ENCODE results near the gene SHC4. TPM values are rescaled to one million over a fixed set of nuclear protein-coding genes. Genes with fewer than 3 reads are reported as not detected.
"Not testable (repeated sequence)": the region's sequence is repeated elsewhere in the genome, so short reads cannot be mapped to it uniquely, and the experiment has no call there.

The SHC4 gene, protein sequence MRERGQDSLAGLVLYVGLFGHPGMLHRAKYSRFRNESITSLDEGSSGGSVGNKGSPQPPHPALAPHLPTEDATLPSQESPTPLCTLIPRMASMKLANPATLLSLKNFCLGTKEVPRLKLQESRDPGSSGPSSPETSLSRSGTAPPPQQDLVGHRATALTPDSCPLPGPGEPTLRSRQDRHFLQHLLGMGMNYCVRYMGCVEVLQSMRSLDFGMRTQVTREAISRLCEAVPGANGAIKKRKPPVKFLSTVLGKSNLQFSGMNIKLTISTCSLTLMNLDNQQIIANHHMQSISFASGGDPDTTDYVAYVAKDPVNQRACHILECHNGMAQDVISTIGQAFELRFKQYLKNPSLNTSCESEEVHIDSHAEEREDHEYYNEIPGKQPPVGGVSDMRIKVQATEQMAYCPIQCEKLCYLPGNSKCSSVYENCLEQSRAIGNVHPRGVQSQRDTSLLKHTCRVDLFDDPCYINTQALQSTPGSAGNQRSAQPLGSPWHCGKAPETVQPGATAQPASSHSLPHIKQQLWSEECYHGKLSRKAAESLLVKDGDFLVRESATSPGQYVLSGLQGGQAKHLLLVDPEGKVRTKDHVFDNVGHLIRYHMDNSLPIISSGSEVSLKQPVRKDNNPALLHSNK
- total RNA-seq: 0.89 and 7.3 TPM in 2 replicates

DNA sequence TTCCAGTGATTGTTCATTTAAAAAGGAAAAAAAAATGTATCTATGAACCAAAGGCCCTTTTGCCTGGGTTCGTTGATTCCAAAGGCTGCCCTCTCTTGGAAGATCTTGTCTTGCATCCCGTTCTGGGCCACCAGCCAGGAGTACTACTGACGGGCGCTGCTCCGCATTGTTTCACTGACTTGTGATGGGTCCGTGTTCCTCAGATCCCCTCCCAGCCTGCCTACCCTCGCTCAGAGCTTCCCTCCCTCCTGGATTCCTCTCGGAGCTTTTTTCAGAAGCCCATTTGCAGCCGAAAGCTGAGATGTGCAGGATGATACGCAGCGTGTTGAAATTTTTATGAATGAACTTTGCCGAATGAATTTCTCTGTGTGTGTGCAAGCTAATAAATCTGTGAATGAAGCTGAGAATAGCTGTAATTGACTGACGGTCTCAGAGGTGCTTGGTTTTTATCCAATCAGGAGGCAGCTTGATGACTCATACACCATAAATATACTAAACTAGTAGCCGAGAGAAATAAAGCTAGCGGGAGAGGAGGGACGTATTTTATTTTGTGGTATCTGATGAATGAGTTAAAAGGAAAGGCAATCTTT, at the start of gene SHC4:
Gene SHC4 (minus strand): TSS at position 396 of the 590 bp plus-strand sequence. CDS start 904 bp downstream, outside the sequence.
- peak; percentile 85 for DNase-seq (ENCODE audit: low read depth)

DNA sequence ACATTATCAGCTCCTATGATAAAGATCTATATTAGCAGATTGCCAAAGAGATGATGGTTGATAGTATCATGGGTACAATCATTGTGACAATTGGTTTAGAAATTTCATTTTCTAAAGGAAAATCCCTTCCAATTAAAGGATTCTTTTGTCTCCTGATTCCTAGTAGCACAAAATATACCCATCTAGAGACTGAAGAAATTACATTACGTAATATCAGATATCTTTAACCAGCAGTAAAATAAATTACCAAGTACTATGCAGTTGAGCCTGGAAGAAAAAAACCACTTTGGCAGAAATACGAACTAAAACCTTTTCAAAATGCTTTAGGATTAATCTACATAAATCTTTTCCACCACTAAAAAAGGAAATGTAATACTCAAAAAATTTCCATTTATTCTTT, 35.6 kb upstream of the SHC4 start:
- no peak for DNase-seq (ENCODE audit: low read depth)

DNA sequence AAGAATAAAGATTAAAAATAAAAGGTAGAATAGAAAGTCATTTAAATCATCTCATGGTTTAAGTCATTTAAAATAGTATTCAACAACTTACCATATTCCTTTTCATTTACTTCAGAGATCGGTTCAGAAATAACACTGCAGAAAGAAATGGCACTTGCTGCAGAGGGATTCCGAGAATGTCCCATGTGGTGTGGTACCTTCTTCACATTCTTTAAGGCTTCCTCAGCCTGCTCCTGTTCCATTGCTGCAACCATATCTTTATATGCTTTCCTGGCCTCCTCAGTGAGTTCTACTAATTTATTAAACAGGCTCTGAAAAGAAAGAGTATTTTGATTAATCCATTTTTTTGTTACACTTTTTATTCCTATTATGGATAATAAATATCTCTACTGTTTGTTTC, 32.6 kb upstream of the SHC4 start:
- no peak for DNase-seq (ENCODE audit: low read depth)

DNA sequence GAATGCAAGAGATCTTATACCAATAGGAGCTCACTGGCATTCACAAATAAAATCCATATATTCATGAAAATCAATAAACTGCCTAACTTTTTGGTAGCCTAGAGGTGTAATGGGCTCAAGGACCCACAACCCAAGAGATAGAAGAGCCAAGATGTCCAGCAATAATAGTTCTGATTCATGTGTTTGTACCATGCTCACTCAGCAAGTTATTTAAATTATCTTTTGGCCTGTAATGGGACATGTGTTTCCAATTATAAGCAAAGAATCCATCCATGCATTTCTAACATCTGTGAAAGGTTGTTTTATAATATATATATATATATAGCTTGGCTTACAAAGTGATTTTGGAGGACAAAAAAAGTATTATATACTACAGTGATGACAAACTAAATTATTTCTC, 29.7 kb upstream of the SHC4 start:
- no peak for DNase-seq (ENCODE audit: low read depth)

DNA sequence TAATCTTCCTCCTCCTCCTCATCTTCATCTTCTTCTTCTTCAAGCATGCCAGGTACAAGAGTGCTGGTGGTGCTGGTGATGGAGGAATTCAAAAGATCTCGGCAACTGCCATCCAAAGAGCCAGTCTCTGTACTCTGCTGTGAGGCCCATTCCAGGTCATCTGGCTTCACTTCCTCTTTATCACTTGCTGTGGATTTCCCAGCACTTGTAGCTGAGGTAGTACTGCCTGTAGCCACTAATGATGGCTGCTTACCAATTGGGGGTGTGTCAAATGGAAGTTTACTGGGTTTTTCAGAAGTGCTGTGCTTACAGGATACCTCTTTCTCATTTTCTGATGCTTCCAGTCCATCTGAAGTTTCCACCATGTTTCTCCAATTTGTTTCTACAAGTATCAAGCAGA, 28.8 kb upstream of the SHC4 start:
- DNase-seq (ENCODE audit: low read depth): no peak

DNA sequence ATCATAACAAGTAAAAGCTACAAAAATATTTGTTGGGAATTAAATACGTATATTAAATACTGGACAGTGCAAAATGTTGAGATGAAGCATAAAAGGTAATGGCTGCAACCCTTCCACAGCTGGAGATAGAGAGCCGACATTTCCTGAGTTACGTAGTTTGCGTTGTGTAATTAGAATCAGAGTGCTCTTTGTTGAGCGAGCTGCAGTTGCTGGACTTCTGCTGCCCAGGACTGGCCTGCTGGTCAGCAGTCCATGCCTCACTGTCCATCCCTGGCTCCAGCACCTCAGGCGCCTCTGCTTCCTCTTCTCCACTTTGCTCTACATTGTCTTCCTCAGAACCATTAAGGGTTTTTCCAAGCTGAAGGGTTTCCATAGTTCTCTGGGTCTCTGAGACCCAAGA, 28.4 kb upstream of the SHC4 start:
- DNase-seq (ENCODE audit: low read depth): no peak

DNA sequence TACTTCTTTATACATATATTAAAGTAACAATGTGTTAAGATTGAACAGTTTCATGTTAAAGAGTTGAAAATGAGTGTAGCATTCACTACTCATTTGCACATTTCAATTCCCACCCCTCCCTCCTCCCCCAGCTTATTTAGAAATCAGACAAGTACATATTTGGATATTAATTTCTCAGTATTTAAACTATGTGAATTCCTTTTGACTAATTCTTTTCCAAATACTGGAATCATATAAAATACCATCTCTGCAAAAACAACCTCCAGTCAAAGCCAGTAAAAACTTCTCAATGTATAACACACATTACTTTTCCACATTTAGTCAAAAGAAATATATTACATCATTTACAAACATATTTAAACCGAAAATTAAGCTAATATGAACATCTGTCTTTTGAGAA, 25.5 kb upstream of the SHC4 start:
- no peak for DNase-seq (ENCODE audit: low read depth)

DNA sequence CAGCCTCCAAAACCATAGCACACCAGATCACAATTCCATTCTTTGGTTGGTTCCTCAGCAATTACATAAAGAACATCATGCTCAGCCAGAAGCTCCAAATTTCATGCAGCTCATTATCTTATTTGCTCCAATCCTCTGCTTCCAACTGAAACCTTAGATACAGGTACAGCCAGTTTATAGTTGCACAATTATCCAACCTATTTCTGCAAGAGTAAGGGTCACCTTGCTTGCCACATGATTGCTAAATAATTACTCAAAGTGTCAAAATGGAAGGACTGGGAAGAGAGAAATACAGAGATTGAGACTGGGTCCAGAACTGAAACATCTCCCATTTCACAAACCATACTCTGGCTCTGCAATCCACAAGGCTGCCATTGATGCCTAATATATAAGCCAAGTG, 23.4 kb upstream of the SHC4 start:
- no peak for DNase-seq (ENCODE audit: low read depth)

DNA sequence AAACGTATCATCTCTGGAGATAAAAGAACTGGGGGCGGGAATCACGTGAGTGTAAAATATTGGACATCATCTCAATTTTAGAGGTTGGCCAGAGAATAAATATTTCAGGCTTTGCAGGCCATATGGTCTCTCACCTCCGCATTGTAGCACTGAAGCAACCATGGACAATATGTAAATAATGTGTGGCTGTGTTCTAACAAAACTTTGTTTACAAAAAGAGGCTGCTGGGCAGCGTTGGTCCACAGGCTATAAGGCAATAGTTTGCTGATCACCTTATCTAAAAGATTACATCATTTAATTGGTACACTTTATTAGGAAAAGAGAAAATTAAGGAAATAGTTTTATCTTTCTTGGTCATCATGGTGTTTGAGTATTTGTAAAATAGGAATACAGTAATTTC, 22.5 kb upstream of the SHC4 start:
- no peak for DNase-seq (ENCODE audit: low read depth)

DNA sequence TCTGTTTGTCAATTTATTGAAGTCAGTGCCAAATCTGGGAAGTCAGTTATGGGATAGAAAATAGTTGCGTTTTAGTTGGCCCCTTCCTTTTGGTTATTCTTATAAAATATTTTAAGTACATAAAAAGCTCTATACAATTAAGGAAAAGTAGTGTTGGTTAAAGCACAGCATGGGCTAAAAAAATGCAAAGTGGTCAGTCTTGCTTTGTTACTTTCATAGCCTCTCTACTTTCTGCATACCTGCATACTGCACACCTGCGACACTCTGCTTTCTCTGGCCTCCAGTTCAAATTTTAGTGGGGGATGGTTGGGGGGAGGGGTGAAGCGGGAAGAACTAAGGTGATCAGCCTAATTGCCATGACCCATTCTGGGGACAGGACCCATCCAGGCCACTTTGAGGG, 21.8 kb upstream of the SHC4 start:
- DNase-seq (ENCODE audit: low read depth): no peak

DNA sequence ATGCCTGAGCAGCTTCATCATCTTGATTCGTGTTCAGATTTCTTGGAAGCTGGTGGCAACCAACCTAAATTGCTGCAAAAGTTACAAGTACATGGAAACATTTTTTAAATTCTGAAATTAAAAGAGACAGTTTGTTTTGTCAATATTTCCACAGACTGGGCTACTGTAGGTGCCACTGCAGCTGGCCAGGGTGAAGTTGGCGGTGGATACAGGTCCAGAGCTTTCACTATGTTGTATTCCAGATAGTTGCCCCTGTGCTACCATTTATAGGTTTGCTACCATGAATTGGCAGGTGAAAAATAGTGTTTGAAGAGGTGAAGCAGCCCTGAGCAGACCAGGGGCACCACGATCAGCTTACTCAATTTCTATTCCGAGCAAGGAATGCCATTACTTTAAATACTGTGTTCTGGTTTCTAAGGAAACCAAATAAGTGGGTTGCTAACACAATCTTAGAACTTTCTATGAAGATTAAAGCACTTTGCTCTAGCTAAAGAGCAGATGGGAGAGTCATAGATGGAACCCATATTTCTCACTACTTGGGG, 21.2 kb upstream of the SHC4 start:
- DNase-seq (ENCODE audit: low read depth): peak; percentile 28

DNA sequence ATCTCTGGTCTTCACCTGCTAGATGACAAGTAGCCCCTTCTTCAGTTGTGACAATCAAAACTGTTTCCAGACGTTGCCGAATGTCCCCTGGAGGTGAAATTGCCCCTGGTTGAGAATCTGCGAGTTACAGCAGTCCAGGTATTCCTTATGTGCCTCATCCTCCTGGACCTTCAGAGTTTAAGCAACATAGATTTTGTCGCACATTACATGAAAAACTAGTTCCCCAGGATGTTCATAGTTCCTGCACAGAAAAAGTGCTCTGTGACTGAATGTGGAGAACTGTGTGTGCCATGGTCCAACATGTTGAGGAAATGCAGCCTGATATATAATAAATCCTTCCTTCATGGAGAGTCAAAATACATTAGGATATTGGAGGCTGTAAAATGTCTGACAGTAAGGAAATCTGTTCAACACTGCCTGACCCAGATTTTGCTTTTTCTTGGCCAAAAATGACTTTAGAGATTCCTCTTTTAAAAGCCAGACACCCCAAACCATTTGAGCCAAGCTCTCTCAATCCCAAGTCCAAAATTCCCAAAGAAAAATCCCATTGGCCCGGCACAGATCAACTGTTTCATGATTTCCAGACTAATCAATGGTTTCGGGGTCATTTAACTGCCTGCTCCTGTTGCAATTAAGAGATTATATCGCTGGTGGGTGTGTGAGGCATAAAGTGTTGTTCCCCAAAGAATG, 20.4 kb upstream of the SHC4 start:
- no peak for DNase-seq (ENCODE audit: low read depth)

DNA sequence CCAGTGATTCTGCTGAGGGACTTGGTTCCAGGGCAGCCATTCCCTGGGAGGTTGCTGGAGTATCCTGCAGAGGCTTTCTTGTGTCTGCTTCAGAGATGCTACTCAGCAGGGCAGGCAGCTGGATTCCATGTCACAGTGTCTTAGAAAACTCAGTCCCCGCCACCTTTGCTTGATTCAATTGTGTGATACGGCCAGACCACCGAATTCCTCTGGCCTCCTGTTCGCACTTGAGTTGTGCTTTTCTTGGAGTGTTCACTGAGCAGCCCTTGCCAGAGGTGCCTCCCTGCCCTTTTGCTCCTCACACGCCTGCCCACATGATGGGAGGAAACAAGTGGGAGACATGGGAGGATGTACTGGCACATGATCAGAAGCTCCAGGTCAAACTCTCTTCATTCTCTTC, 19.6 kb upstream of the SHC4 start:
- DNase-seq (ENCODE audit: low read depth): no peak

DNA sequence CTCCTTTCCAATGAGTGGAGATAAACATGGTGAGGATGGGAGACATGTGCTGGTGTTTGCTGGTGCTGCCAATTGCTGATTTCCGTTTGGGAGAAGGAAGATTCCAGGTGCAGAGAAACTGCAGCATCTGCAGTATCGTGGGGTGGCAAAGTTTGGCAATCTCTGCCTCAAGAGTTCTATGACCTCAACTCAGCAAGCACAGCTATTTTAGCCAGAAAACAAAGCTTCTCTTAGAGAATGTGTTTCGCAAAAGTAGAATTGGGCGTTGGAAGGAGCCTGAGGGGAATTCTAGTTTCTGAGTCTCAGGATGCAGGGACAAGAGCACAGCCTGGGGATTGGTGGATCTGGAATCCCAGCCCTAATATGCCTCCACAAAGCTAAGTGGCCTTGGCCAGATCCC, 18.2 kb upstream of the SHC4 start:
- no peak for DNase-seq (ENCODE audit: low read depth)

DNA sequence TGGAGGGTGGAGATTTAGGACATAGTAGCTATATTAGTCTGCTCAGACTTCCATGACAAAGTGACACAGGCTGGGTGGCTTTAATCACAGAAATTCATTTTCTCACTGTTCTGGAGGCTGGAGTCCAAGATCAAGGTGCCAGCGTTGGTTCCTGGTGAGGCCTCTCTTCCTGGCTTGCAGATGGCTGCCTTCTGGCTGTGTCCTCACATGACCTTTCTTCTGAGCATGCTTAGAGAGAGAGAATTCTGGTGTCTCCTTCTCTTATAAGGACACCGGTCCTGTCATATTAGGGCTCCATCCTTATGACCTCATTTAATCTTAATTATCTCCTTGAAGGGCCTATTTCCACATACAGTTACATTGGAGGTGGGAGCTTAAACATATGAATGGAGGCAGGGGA, 14.9 kb upstream of the SHC4 start:
- DNase-seq (ENCODE audit: low read depth): no peak

DNA sequence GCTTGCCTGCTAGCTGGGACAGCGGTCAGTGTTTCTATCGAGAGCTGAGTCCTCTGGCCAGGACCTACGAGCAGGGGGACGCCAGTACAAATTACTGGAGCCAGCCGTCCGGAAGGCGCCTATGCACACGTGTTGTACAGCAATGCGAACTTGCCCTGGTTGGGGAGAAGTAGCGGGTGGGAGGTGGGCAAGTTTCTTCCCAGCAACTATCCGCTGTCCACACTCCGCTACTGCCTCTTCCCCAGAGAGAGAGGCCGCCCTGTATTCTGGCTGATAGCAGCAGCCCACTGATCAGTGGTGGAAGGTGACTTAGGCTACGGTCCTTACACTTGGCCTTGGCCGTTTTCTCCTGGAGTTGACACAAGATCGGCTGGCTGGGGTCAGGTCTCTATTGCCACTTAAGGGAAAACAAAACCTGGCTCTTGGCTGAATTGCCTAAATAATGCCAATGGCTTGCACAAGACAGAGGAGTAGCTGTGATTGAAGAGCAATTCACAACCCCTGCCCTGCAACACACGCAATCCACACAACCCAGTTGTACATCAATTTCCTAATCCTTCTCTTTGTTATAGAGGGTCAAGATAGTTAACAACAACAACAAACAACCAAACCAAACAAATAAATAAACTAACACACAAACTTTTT, 12.8 kb upstream of the SHC4 start:
- DNase-seq (ENCODE audit: low read depth): no peak

DNA sequence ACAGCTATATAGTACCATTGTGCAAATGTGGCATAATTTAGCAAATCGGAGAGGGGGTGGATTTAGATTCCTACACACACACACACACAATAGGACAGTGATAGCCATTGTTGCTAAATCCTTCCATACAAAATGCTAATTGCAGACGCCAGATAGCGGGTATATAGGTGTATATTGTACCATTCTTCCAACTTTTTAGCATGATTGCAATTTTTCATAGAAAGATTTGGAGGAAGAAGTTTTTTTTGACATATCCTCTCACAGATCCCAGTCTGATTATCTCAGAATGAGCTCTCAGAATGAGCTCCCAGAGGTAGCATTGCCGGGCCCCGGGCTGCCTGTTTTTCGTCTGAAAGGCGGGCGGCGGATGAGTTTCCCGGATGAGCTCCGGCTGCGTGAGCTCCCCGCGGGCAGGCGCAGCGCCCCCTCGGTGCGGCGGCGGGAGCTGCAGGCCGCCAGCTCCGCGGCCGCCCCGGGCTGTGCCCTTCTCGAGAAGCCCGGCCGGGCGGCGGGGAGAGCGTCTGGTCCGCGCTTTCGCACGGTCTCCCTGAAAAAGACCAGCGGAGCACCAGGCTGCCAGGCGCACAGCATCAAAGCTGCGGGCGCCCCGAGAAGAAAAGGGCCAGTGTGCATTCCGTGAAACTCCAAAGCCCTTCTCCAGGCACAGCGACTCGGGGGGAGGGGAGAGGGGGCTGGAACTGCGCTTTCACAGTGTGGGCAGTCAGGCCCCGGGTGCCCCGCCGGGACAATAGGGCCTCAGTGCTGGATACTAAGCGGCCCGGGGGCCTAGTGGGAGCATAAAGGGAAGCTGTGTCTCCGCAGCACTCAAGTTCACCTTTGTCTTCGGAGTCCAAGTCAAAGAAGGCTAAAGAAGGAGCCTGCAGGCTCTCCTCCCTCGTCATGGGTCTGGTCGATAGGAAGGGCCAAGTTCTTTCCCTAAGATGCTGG, 12.0 kb upstream of the SHC4 start:
- peak; percentile 42 for DNase-seq (ENCODE audit: low read depth)

DNA sequence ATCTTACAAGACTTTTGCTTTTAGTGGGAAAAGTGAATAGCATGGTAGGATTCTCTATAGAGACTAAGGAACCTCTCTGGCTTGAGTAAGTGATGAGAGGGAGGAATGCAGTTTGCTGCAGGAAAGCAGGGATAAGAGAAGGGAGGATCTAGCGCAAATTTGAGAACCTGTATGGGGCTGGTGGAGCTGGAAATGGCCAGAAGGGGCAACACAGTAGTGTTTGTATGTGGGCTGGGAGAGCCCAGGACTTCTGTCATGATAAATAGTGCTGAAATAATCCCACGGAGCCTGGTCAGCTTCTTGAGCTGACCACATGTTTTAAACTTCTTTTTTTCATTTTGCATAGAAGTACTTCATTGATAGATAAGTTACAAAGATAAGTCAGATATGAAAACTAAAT, 11.2 kb upstream of the SHC4 start:
- no peak for DNase-seq (ENCODE audit: low read depth)

DNA sequence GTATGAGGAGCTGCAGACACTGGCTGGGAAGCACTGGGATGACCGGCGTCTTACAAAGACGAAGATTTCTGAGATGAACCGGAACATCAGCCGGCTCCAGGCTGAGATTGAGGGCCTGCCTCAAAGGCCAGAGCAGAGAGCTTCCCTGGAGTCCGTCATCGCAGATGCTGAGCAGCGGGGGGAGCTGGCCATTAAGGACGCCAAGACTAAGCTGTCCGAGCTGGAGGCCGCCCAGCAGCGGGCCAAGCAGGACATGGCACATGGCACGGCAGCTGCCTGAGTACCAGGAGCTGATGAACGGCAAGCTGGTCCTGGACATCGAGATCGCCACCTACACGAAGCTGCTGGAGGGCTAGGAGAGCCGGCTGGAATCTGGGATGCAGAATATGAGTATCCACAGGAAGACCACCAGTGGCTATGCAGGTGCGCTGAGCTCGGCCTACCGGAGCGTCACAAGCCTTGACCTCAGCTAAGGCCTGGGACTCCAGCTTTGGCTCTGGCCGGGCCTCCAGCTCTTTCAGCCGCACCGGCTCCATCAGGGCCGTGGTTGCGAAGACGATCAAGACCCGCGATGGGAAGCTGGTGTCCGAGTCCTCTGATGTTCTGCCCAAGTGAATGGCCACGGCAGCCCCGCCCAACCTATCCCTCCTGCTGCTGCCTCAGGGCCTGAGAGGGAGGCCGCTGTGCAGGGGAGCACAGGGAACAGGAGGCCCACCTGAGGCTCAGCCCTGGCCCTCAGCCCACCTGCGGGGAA, 9.2 kb upstream of the SHC4 start:
- DNase-seq (ENCODE audit: low read depth): no peak

DNA sequence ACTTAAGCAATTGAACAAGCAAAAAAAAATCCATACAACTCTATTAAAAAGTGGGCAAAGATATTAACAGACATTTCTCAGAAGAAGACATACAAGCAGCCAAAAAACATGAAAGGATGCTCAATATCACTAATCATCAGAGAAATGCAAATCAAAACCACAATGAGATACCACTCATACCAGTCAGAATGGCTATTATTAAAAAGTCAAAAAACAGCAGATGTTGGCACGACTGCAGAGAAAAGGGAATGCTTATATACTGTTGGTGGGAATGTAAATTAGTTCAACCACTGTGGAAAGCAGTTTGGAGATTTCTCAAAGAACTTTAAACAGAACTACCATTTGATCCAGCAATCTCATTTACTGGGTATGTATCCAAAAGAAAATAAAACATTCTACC, 7.2 kb upstream of the SHC4 start:
- not testable (repeated sequence) for DNase-seq (ENCODE audit: low read depth)

Measured in renal cortical epithelial cell (primary cell).